ENCODE results near the gene NEU2. TPM values are rescaled to one million over a fixed set of nuclear protein-coding genes. Genes with fewer than 3 reads are reported as not detected.

The NEU2 gene
- total RNA-seq, 3 donors from 2014 or later (not counting 1 experiment from before 2014, with no cell fraction given) = not detected

DNA sequence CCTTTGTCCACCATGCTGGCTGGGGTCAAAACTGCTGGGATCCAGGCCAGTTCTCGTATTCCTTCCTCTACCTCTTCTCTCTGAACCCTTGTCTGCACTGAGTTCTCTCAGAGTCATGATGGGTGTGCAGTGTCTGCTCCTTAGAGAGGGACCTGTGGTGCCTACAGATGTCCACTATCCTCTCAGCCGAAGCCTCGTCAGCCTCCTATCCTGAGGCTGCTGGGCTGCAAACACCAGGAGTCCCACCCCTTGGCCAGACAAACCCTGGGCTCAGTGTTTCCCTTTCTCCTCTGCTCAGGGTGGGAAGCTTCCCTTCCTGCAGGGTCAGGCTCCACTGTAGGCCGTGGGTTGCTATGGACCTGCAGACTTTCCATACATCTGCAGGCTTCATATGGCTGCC, 30.0 kb downstream of the NEU2 start:
- WGBS (ENCODE audit: insufficient coverage) = 12% methylated on average over 4 of the region's 4 CpGs
- Mint-ChIP-seq H3K27ac (peak overlapping the region; percentile 90 to 92), H3K4me1 (peaks cover 68 to 79% of the 10 kb centered on the region in 2 donors), H3K36me3 (no peaks in the 10 kb centered on the region), H3K4me3 (peak overlapping the region; percentile 89), H3K9me3 (no peaks in the 10 kb centered on the region), H3K27me3 (ENCODE audit: low read depth in 2 of 2) (no peaks in the 10 kb centered on the region)
- H3K4me1 ChIP-seq (ENCODE audit: control insufficient read depth, insufficient read depth, low read length) = peaks cover 72% of the 10 kb centered on the region
- no peaks in the 10 kb centered on the region for H3K27me3 ChIP-seq (ENCODE audit: control insufficient read depth, insufficient read depth, low read length)
- H3K4me3 ChIP-seq (ENCODE audit: low read length) = peak overlapping the region; percentile 91
- ATAC-seq (no peak), DNase-seq (peak in 1 of 2 donors; percentile 17)
- H3K36me3 ChIP-seq (ENCODE audit: control insufficient read depth, insufficient read depth, low read length) = peaks cover 21% of the 10 kb centered on the region
- peak overlapping the region; percentile 93 for H3K27ac ChIP-seq (ENCODE audit: low read length)
- TF ChIP-seq CTCF (IDR thresholded peaks at IDR 0.05) = no peak
- no peaks in the 10 kb centered on the region for H3K9me3 ChIP-seq (ENCODE audit: control insufficient read depth, insufficient read depth, low read length)
- intact Hi-C loops (cut with micrococcal nuclease) = loop anchor here (5.0 kb wide), 3 partner anchors 40 to 190 kb away; partner anchors contain the start of gene ATG16L1

- TF ChIP-seq CTCF (IDR thresholded peaks at IDR 0.05) = no peak
- peak in 1 of 2 donors; percentile 37 for DNase-seq
- Histone ChIP-seq H3K9me3 (ENCODE audit: control insufficient read depth, insufficient read depth, low read length) (no peaks in the 10 kb centered on the region), H3K27ac (ENCODE audit: low read length) (peak overlapping the region; percentile 22), H3K4me3 (ENCODE audit: low read length) (peak overlapping the region; percentile 91), H3K36me3 (ENCODE audit: control insufficient read depth, insufficient read depth, low read length) (peaks cover 25% of the 10 kb centered on the region), H3K4me1 (ENCODE audit: control insufficient read depth, insufficient read depth, low read length) (peaks cover 75% of the 10 kb centered on the region), H3K27me3 (ENCODE audit: control insufficient read depth, insufficient read depth, low read length) (no peaks in the 10 kb centered on the region)
- intact Hi-C loops (cut with micrococcal nuclease) = loop anchor here (5.0 kb wide), 3 partner anchors 39 to 189 kb away; partner anchors contain the start of gene ATG16L1
- Mint-ChIP-seq H3K4me1 (peaks cover 72 to 83% of the 10 kb centered on the region in 2 donors), H3K27me3 (ENCODE audit: low read depth in 2 of 2) (no peaks in the 10 kb centered on the region), H3K27ac (peak overlapping the region; percentile 90 to 92), H3K4me3 (peak overlapping the region; percentile 89), H3K9me3 (no peaks in the 10 kb centered on the region), H3K36me3 (no peaks in the 10 kb centered on the region)
- no peak for ATAC-seq
- WGBS (ENCODE audit: insufficient coverage) = 8% methylated on average over 6 of the region's 6 CpGs
Observed at GRCh38 chr2:233062946-233063268, 30.4 kb downstream of the NEU2 start.

DNA sequence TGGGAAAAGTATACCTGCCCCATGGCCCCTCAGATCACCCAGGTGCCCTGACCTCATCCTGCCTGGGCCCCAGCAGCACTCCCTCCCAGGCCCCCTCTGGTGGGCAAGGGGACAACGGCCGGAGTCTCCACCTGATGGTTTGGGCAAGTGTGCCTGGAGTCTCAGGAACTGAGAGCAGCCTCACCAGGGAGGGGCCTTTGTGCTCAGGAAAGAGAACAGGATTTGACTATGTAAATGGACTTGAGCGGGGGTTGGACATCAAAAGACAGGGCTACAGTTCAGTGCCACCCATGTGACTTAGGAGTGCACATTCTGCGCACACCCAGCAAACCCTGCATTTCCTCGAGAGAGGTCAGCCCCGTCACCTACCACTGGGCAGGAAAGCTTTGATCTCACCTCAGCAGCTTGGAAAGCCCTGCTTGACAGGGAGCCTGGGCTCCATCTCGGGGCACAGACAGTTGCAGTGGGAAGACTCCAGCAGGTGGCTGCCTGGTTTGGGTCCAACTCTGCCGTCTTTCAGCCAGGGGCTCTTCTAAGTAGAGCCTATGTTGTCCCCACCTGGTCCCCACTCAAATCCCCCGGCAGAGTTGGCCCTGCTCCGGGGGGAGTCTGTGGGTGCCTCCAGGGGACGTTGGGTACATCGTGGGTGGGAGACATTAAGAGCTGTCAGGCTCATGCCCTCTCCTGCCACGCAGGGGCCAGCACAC, 30.9 kb downstream of the NEU2 start:
- H3K27me3 Mint-ChIP-seq (ENCODE audit: low read depth in 2 of 2) = no peaks in the 10 kb centered on the region
- Histone ChIP-seq H3K9me3 (ENCODE audit: control insufficient read depth, insufficient read depth, low read length) (no peaks in the 10 kb centered on the region), H3K27ac (ENCODE audit: low read length) (peak overlapping the region; percentile 22), H3K36me3 (ENCODE audit: control insufficient read depth, insufficient read depth, low read length) (peaks cover 25% of the 10 kb centered on the region), H3K4me3 (ENCODE audit: low read length) (peak overlapping the region; percentile 91), H3K27me3 (ENCODE audit: control insufficient read depth, insufficient read depth, low read length) (no peaks in the 10 kb centered on the region), H3K4me1 (ENCODE audit: control insufficient read depth, insufficient read depth, low read length) (peaks cover 77% of the 10 kb centered on the region)
- intact Hi-C loops (cut with micrococcal nuclease) = loop anchor here (5.0 kb wide), 3 partner anchors 39 to 189 kb away; partner anchors contain the start of gene ATG16L1
- peak overlapping the region; percentile 90 to 92 for H3K27ac Mint-ChIP-seq
- peaks cover 71 to 82% of the 10 kb centered on the region in 2 donors for H3K4me1 Mint-ChIP-seq
- no peaks in the 10 kb centered on the region for H3K9me3 Mint-ChIP-seq
- WGBS (ENCODE audit: insufficient coverage) = 8% methylated on average over 13 of the region's 13 CpGs
- TF ChIP-seq CTCF (IDR thresholded peaks at IDR 0.05) = no peak
- DNase-seq (peak in 1 of 2 donors; percentile 57), ATAC-seq (peak in 1 of 3 donors; percentile 12)
- peak overlapping the region; percentile 89 for H3K4me3 Mint-ChIP-seq
- no peaks in the 10 kb centered on the region for H3K36me3 Mint-ChIP-seq
